Keratinocyte (primary cell): ENCODE measurements around the gene NDUFA7. TPM values are rescaled to one million over a fixed set of nuclear protein-coding genes. Genes with fewer than 3 reads are reported as not detected.
"Not testable (repeated sequence)": the region's sequence is repeated elsewhere in the genome, so short reads cannot be mapped to it uniquely, and the experiment has no call there.

ENCODE experiments used
- DNase-seq: peaks from one replicate; pipeline ENCODE4 v3.0.0-alpha.2; 2011; ENCODE audit warnings: low read depth, missing footprints, low spot score
- FAIRE-seq: peaks from 2 replicates; lab custom pipeline; 2011; peaks lifted over from hg19 to GRCh38; lab: Jason Lieb, UNC
- H2AFZ ChIP-seq: 2 replicates; pipeline ENCODE4 v1.6.0; 2012; ENCODE audit warnings: low read length, control low read depth, inconsistent platforms; ENCODE audit not compliant: control insufficient read depth
- H3K27ac ChIP-seq: 2 replicates; pipeline ENCODE4 v1.5.1; 2011; ENCODE audit warnings: low read length; ENCODE audit not compliant: control insufficient read depth, insufficient read depth
- H3K27me3 ChIP-seq: 3 replicates; pipeline ENCODE4 v1.6.0; 2011; ENCODE audit warnings: low read length; ENCODE audit not compliant: control insufficient read depth, insufficient read depth; ENCODE audit errors: extremely low read depth
- H3K36me3 ChIP-seq, 2 experiments: 2 replicates in 1 of 2; 3 replicates in 1 of 2; pipeline ENCODE4 v1.5.1; 2011; ENCODE audit warnings: low read length in 2 of 2, mild to moderate bottlenecking in 1 of 2; ENCODE audit not compliant: control insufficient read depth in 2 of 2, insufficient read depth in 2 of 2; ENCODE audit errors: extremely low read depth in 1 of 2
- H3K4me1 ChIP-seq: 3 replicates; pipeline ENCODE4 v1.5.1; 2011; ENCODE audit warnings: low read length; ENCODE audit not compliant: control insufficient read depth, insufficient read depth; ENCODE audit errors: extremely low read depth
- H3K4me2 ChIP-seq: 3 replicates; pipeline ENCODE4 v1.6.0; 2011; ENCODE audit warnings: low read depth, low read length; ENCODE audit not compliant: control insufficient read depth, insufficient read depth; ENCODE audit errors: extremely low read depth
- H3K4me3 ChIP-seq, 3 experiments: fragments of 200-600 bp in 1 of 3; sonication (generic) in 1 of 3; 2 replicates in 2 of 3; 3 replicates in 1 of 3; pipeline ENCODE4 v1.5.1; 2011 to 2016; ENCODE audit warnings: low read length in 3 of 3, mild to moderate bottlenecking in 3 of 3, control low read depth in 2 of 3, inconsistent platforms in 1 of 3, low read depth in 1 of 3, mixed read lengths in 1 of 3, mixed run types in 1 of 3, moderate library complexity in 1 of 3; ENCODE audit not compliant: control insufficient read depth in 2 of 3, insufficient read depth in 2 of 3; ENCODE audit errors: extremely low read depth in 1 of 3
- H3K79me2 ChIP-seq: 2 replicates; pipeline ENCODE4 v1.6.0; 2012; ENCODE audit warnings: low read length; ENCODE audit not compliant: control insufficient read depth, insufficient read depth
- H3K9ac ChIP-seq: 3 replicates; pipeline ENCODE4 v1.6.0; 2011; ENCODE audit warnings: low read length; ENCODE audit not compliant: control insufficient read depth, insufficient read depth; ENCODE audit errors: extremely low read depth
- H3K9me1 ChIP-seq: 3 replicates; pipeline ENCODE4 v1.6.0; 2011; ENCODE audit warnings: low read length; ENCODE audit not compliant: control insufficient read depth, insufficient read depth; ENCODE audit errors: extremely low read depth
- H3K9me3 ChIP-seq: 2 replicates; pipeline ENCODE4 v1.5.1; 2012; ENCODE audit warnings: low read depth, low read length; ENCODE audit not compliant: control insufficient read depth
- H4K20me1 ChIP-seq: 3 replicates; pipeline ENCODE4 v1.6.0; 2011; ENCODE audit warnings: low read length; ENCODE audit not compliant: control insufficient read depth, insufficient read depth; ENCODE audit errors: extremely low read depth
- CTCF ChIP-seq, 3 experiments: IDR thresholded peaks in 1 of 3; conservative IDR thresholded peaks in 1 of 3; optimal IDR thresholded peaks in 1 of 3; 2 replicates in 2 of 3; 3 replicates in 1 of 3; pipeline versions ENCODE3 to v1.5.1; 2011; ENCODE audit warnings: low read length in 3 of 3, mild to moderate bottlenecking in 3 of 3, moderate library complexity in 2 of 3, control low read depth in 1 of 3, inconsistent platforms in 1 of 3; ENCODE audit not compliant: insufficient read depth in 2 of 3; ENCODE audit errors: extremely low read depth in 1 of 3
- EZH2 ChIP-seq: IDR thresholded peaks from one replicate; pipeline ENCODE4 v1.6.1; 2012; ENCODE audit warnings: inconsistent platforms, mild to moderate bottlenecking, low read length, moderate library complexity
- dilution Hi-C: fragments of 300-500 bp; cut with MboI; formaldehyde crosslinking; loops from one replicate; pipeline ENCODE4 v1.7.0; 2020; ENCODE audit warnings: low sequenced_read_pairs; ENCODE audit not compliant: extremely low pct_ligation_motif_present
- polyA plus RNA-seq, 5 experiments: library from polyadenylated mRNA; depleted of rRNA in 3 of 5; stranded (reverse) in 3 of 5; stranded (forward) in 1 of 5; unstranded in 1 of 5; fragments of >200 nt; gene quantifications; 1 replicate in 1 of 5; 2 replicates in 3 of 5; 3 replicates in 1 of 5; pipeline versions ENCODE4 v1.2.1 to v1.2.3, GENCODE V29; 2011 to 2012; ENCODE audit warnings: missing spikeins in 2 of 5, low read depth in 1 of 5, low replicate concordance in 1 of 5

The NDUFA7 gene
- polyA plus RNA-seq, 1 donor (not counting 4 experiments of a cell fraction or from before 2014, with no cell fraction given): 59.2 TPM

DNA sequence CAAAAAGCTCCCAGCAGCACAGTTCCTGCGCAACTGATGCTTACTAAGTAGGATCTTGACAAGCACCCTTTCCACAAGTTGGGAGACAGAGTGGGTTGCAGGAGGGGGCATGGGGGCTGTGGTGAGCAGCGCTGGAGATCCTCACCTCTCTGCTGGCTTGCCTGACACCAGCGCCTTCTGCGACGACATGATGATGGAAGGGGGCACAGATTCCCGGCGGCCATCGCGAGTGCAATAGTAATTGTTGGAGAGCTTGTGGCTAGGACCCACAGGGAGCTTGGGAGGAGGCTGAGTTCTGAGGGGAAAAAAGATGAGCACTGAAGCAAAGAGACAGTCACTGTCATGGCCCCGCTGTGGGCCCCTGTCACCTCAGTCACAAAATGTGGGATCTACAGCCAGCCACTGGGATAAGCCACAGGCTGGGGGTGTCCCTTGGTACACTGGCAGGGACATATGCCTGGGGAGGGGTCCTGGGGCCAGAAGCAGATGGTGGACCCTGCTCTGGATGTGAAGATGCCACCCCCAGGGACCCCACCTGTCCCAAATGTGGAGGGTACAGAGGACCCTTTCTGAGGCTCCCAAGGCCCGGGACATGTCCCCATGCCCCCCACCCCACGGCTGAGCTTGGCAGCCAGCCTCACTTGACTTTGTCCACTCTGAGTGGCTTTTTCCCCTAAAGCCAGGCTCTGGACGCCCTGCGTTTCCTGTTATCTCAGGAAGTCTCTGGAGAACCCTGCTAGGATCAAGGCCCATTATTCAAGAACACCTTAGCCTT is 4.6 kb downstream of the NDUFA7 start:
- no peak overlapping the region for H3K9ac ChIP-seq
- no peak for DNase-seq
- no peaks in the 10 kb centered on the region for H4K20me1 ChIP-seq
- H3K27me3 ChIP-seq: no peaks in the 10 kb centered on the region
- peaks cover 15% of the 10 kb centered on the region for H3K4me1 ChIP-seq
- peaks cover 12 to 18% of the 10 kb centered on the region in 2 experiments for H3K36me3 ChIP-seq
- no peak overlapping the region for H3K4me3 ChIP-seq
- no peaks in the 10 kb centered on the region for H3K9me1 ChIP-seq
- FAIRE-seq: no peak
- TF ChIP-seq CTCF (optimal IDR thresholded peaks at IDR 0.05 in 1 of 3, IDR thresholded peaks at IDR 0.05 in 1 of 3, conservative IDR thresholded peaks at IDR 0.05 in 1 of 3; ENCODE audit: extremely low read depth in 1 of 3, insufficient read depth in 2 of 3, low read length in 3 of 3) (no peak), EZH2 (no peak)
- dilution Hi-C loops: no loop called here
- H3K79me2 ChIP-seq: peaks cover 18% of the 10 kb centered on the region
- no peak overlapping the region for H3K27ac ChIP-seq
- H2AFZ ChIP-seq: no peak overlapping the region
- no peaks in the 10 kb centered on the region for H3K9me3 ChIP-seq
- H3K4me2 ChIP-seq: no peak overlapping the region

DNA sequence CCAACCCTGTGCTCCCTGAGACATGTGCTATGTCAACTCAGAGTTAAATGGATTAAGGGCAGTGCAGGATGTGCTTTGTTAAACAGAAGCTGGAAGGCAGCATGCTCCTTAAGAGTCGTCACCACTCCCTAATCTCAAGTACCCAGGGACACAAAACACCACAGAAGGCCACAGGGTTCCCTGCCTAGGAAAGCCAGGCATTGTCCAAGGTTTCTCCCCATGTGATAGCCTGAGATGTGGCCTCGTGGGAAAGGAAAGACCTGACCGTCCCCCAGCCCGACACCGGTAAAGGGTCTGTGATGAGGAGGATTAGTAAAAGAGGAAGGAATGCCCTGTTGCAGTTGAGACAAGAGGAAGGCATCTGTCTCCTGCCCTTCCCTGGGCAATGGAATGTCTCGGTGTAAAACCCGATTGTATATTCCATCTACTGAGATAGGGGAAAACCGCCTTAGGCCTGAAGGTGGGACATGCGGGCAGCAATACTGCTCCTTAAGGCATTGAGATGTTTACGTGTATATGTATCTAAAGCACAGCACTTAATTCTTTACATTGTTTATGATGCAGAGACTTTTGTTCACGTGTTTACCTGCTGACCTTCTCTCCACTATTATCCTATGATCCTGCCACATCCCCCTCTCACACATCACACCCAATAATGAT is 6.1 kb downstream of the NDUFA7 start:
- dilution Hi-C loops, H3K9me1 ChIP-seq, H3K4me2 ChIP-seq, H3K27me3 ChIP-seq, FAIRE-seq, H4K20me1 ChIP-seq, H3K9ac ChIP-seq, H3K9me3 ChIP-seq, H2AFZ ChIP-seq, H3K27ac ChIP-seq, DNase-seq, H3K79me2 ChIP-seq, H3K4me3 ChIP-seq: not testable (repeated sequence)
- Histone ChIP-seq H3K36me3 (peaks cover 15 to 26% of the 10 kb centered on the region in 2 experiments), H3K4me1 (peaks cover 12% of the 10 kb centered on the region)
